GM19238 (cell line): ENCODE measurements around the gene EIF4G3.
"Not testable (repeated sequence)": the region's sequence is repeated elsewhere in the genome, so short reads cannot be mapped to it uniquely, and the experiment has no call there.

Experiments
- DNase-seq: peaks from one replicate; pipeline ENCODE4 v3.0.0; 2011; ENCODE audit warnings: low spot score; ENCODE audit not compliant: insufficient read length

EIF4G3 gene

DNA sequence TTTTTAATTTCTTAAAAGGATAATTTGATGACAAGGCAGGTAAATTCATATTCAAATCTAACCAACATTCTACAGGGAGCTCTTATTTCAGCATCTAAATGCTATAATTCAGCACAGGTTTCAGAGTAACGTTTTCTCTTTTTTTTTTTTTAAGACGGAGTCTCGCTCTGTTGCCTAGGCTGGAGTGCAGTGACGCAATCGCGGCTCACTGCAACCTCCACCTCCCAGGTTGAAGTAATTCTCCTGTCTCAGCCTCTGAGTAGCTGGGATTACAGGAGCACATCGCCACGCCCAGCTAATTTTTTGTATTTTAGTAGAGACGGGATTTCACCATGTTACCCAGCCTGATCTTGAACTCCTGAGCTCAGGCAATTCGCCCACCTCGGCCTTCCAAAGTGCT is 66.5 kb downstream of the EIF4G3 start:
- no peak for DNase-seq

- DNase-seq: no peak
These were observed 70.0 kb downstream of the EIF4G3 start for GRCh38 chr1:21106709-21107108.

- no peak for DNase-seq
These were observed 70.5 kb downstream of the EIF4G3 start for GRCh38 chr1:21106238-21106637.

- no peak for DNase-seq
These were observed 70.9 kb downstream of the EIF4G3 start for GRCh38 chr1:21105807-21106206.

- DNase-seq: no peak
These were observed 72.0 kb downstream of the EIF4G3 start for GRCh38 chr1:21104683-21105082.

DNA sequence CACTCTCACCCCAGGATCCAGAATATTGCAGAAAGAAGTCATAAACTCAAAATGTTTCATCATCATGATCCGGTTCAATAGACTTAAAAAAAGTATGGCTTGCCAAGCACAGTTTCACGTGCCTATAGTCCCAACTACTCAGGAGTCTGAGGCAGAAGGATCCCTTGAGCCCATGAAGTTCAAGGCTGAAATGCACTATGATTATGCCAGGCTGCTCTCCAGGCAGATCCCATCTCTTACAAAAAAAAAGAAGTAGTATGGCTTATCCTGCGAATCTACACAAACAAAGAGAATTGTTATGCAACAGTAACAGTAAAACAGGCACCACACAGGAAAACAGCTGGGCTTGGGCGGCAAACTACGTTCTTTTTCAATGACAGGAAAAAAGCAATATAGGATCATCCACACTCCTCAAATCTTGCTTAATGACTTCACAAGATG is 76.2 kb downstream of the EIF4G3 start:
- DNase-seq: no peak

- no peak for DNase-seq
These were observed 76.9 kb downstream of the EIF4G3 start for GRCh38 chr1:21099869-21100131.

GRCh38 chr1:21099034-21099868 is 77.4 kb downstream of the EIF4G3 start:
- DNase-seq: no peak

- DNase-seq: no peak
These were observed 78.3 kb downstream of the EIF4G3 start for GRCh38 chr1:21098186-21098915.

- no peak for DNase-seq
These were observed 79.0 kb downstream of the EIF4G3 start for GRCh38 chr1:21097729-21098128.

GRCh38 chr1:21095976-21096375 is 80.7 kb downstream of the EIF4G3 start:
- DNase-seq: no peak

DNA sequence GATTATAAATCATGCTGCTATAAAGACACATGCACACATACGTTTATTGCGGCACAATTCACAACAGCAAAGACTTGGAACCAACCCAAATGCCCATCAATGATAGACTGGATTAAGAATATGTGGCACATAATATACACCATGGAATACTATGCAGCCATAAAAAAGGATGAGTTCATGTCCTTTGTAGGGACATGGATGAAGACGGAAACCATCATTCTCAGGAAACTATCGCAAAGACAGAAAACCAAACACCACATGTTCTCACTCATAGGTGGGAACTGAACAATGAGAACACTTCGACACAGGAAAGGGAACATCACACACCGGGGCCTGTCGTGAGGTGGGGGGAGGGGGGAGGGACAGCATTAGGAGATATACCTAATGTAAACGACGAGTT is 82.4 kb downstream of the EIF4G3 start:
- not testable (repeated sequence) for DNase-seq

- DNase-seq: not testable (repeated sequence)
These were observed 83.3 kb downstream of the EIF4G3 start for GRCh38 chr1:21093271-21093958.

GRCh38 chr1:21092545-21092944 is 84.2 kb downstream of the EIF4G3 start:
- not testable (repeated sequence) for DNase-seq

DNA sequence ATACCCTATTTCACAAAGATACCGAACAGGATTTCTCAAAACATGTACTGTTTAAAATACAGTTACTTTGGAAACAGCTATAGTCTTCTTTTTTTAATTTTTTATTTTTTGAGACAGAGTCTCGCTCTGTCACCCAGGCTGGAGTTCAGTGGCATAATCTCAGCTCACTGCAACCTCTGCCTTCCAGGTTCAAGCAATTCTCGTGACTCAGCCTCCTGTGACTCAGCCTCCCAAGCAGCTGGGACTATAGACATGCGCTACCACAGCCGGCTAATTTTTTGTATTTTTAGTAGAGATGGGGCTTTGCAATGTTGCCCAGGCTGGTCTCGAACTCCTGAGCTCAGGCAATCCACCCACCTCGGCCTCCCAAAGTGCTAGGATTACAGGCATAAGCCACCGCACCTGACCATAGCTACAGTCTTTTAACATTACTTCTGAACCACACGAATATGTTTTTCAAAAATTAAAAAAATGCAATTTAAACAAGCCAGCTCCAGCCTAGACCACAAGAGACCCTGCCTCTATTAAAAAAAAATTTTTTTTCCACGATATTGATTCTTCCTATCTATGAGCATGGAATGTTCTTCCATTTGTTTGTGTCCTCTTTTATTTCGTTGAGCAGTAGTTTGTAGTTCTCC is 85.5 kb downstream of the EIF4G3 start:
- not testable (repeated sequence) for DNase-seq

GRCh38 chr1:21090463-21090862 is 86.2 kb downstream of the EIF4G3 start:
- no peak for DNase-seq

GRCh38 chr1:21089731-21090130 is 87.0 kb downstream of the EIF4G3 start:
- no peak for DNase-seq

GRCh38 chr1:21089299-21089698 is 87.4 kb downstream of the EIF4G3 start:
- no peak for DNase-seq

DNA sequence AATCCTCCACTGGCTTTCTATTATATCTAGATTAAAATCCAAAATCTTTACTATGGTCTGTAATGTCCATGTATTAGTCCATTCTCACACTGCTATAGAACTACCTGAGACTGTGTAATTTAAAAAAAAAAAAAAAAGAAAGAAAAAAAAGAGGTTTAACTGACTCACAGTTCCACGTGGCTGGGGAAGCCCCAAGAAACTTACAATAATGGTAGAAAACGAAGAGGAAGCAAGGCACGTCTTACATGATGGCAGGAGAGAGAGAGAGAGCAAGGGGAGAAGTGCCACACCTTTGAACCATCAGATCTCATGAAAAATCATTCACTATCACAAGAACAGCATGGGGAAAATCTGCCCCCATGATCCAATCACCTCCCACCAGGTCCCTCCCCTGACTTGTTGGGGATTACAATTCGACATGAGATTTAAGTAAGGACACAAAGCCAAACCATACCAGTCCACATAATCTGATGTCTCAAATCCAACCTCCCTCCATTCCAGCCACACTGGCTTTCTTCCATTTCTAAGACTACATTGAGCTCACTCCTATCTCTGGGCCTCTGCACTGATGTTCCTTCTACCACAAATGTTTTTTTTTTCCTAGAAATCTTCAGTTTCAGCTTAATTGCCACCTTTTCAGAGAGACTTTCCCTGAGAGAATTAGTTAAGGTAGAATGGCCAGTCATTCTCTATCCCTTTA is 92.4 kb downstream of the EIF4G3 start:
- no peak for DNase-seq

GRCh38 chr1:21082073-21082472 is 94.6 kb downstream of the EIF4G3 start:
- DNase-seq: no peak

GRCh38 chr1:21077085-21077484 is 99.6 kb downstream of the EIF4G3 start:
- DNase-seq: no peak
